ENCODE results near the gene RNF148. TPM values are rescaled to one million over a fixed set of nuclear protein-coding genes. Genes with fewer than 3 reads are reported as not detected.

RNF148 gene
- total and polyA plus RNA-seq, 7 donors = 0.09 to 1.4 (median 0.79) TPM; not detected in 3

GRCh38 chr7:122653685-122654084 is 49.0 kb downstream of the RNF148 start:
- Histone ChIP-seq H3K27me3 (no peaks in the 10 kb centered on the region), H3K4me3 (no peak overlapping the region), H3K36me3 (no peaks in the 10 kb centered on the region), H3K9me3 (no peaks in the 10 kb centered on the region), H3K27ac (no peak overlapping the region), H3K4me1 (no peaks in the 10 kb centered on the region)
- TF ChIP-seq, protein P1, sequence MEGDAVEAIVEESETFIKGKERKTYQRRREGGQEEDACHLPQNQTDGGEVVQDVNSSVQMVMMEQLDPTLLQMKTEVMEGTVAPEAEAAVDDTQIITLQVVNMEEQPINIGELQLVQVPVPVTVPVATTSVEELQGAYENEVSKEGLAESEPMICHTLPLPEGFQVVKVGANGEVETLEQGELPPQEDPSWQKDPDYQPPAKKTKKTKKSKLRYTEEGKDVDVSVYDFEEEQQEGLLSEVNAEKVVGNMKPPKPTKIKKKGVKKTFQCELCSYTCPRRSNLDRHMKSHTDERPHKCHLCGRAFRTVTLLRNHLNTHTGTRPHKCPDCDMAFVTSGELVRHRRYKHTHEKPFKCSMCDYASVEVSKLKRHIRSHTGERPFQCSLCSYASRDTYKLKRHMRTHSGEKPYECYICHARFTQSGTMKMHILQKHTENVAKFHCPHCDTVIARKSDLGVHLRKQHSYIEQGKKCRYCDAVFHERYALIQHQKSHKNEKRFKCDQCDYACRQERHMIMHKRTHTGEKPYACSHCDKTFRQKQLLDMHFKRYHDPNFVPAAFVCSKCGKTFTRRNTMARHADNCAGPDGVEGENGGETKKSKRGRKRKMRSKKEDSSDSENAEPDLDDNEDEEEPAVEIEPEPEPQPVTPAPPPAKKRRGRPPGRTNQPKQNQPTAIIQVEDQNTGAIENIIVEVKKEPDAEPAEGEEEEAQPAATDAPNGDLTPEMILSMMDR (IDR thresholded peaks at IDR 0.05) = no peak
- no peak for TF ChIP-seq EP300 (IDR thresholded peaks at IDR 0.05)
- intact Hi-C loops (cut with DNase I) = no loop called here
- DNase-seq = no peak
- 75 to 88% methylated on average over 5 of the region's 5 CpGs for WGBS, 2 donors

GRCh38 chr7:122652876-122653275 is 49.8 kb downstream of the RNF148 start:
- DNase-seq = no peak
- H3K27me3 ChIP-seq = no peaks in the 10 kb centered on the region
- H3K27ac ChIP-seq = no peak overlapping the region
- intact Hi-C loops (cut with DNase I) = no loop called here
- H3K4me3 ChIP-seq = no peak overlapping the region
- WGBS, 2 donors = 39 to 57% methylated on average over 4 of the region's 4 CpGs
- no peaks in the 10 kb centered on the region for H3K4me1 ChIP-seq
- H3K36me3 ChIP-seq = no peaks in the 10 kb centered on the region
- TF ChIP-seq POLR2A (IDR thresholded peaks at IDR 0.05) = no peak
- TF ChIP-seq EP300 (IDR thresholded peaks at IDR 0.05) = no peak
- no peak for TF ChIP-seq POLR2AphosphoS5 (IDR thresholded peaks at IDR 0.05)
- TF ChIP-seq, protein P1 (IDR thresholded peaks at IDR 0.05) = no peak
- no peaks in the 10 kb centered on the region for H3K9me3 ChIP-seq

Small RNA genes lying within 50 kb of the gene (small RNA-seq; reads per million reads assigned to genes)
- 0 reads per million in 3 donors for gene AC006463.1

Other genes starting within 250 kb of the RNF148 start
- under 1 TPM in 3 of 4 donors, not detected in 1; 0.36 to 0.55 (median 0.49) TPM for gene RNF133, start 3.8 kb downstream of the RNF148 start, total RNA-seq
- under 1 TPM in 1 of 3 donors, not detected in 2; 0.06 TPM for gene RNF133, start 3.8 kb downstream of the RNF148 start, polyA plus RNA-seq
- gene CADPS2, start 183.5 kb upstream of the RNF148 start, total RNA-seq = 10 to 100 TPM in 2 of 4 donors, 1 to 10 TPM in 2; 7.2 to 13.0 (median 10.4) TPM
- gene CADPS2, start 183.5 kb upstream of the RNF148 start, polyA plus RNA-seq = 1 to 10 TPM; 4.7 to 9.5 (median 5.4) TPM

All from sigmoid colon (tissue), 7 donors.